AML-193 (cell line): ENCODE results near the gene CFAP46.
"Not testable (repeated sequence)": the region's sequence is repeated elsewhere in the genome, so short reads cannot be mapped to it uniquely, and the experiment has no call there.

Experiments
- DNase-seq, 2 experiments: peaks; one replicate each; lab custom pipeline; 2025; lab: John Stamatoyannopoulos, UW

The CFAP46 gene

GRCh38 chr10:132979491-132980425 lies 37.4 kb upstream of the CFAP46 start:
- DNase-seq, result no peak

- no peak for DNase-seq
Measured at GRCh38 chr10:132978542-132978941, 36.2 kb upstream of the CFAP46 start.

GRCh38 chr10:132977807-132978206 lies 35.4 kb upstream of the CFAP46 start:
- no peak for DNase-seq

GRCh38 chr10:132977076-132977475 lies 34.7 kb upstream of the CFAP46 start:
- DNase-seq, result no peak

GRCh38 chr10:132975831-132976682 lies 33.7 kb upstream of the CFAP46 start:
- no peak for DNase-seq

- no peak for DNase-seq
Measured at GRCh38 chr10:132974886-132975830, 32.8 kb upstream of the CFAP46 start.

GRCh38 chr10:132974249-132974796 lies 32.0 kb upstream of the CFAP46 start:
- no peak for DNase-seq

- no peak for DNase-seq
Measured at GRCh38 chr10:132973903-132974241, 31.5 kb upstream of the CFAP46 start.

GRCh38 chr10:132972986-132973902 lies 30.9 kb upstream of the CFAP46 start:
- DNase-seq, result no peak

GRCh38 chr10:132972149-132972985 lies 30.0 kb upstream of the CFAP46 start:
- DNase-seq, result no peak

GRCh38 chr10:132971448-132972148 lies 29.2 kb upstream of the CFAP46 start:
- DNase-seq, result no peak

- no peak for DNase-seq
Measured at GRCh38 chr10:132970641-132971438, 28.5 kb upstream of the CFAP46 start.

GRCh38 chr10:132967540-132967939 lies 25.2 kb upstream of the CFAP46 start:
- no peak for DNase-seq

- DNase-seq, result no peak
Measured at GRCh38 chr10:132965411-132966057, 23.2 kb upstream of the CFAP46 start.

GRCh38 chr10:132964707-132965410 lies 22.5 kb upstream of the CFAP46 start:
- not testable (repeated sequence) for DNase-seq

GRCh38 chr10:132964231-132964630 lies 21.9 kb upstream of the CFAP46 start:
- no peak for DNase-seq

- no peak for DNase-seq
Measured at GRCh38 chr10:132963430-132963960, 21.1 kb upstream of the CFAP46 start.
